OCI-LY1 (cell line): ENCODE data around the gene CD96.

ENCODE experiments used
- H2AFZ ChIP-seq: fragments of 200-600 bp; sonication (generic), shearing (Covaris generic); 2 replicates; pipeline ENCODE4 v1.6.0; 2014; ENCODE audit warnings: antibody characterized with exemption, mild to moderate bottlenecking, low read length
- H3F3A ChIP-seq: fragments of 200-600 bp; sonication (generic), shearing (Covaris generic); 2 replicates; pipeline ENCODE4 v1.6.0; 2014; ENCODE audit warnings: mild to moderate bottlenecking, antibody characterized with exemption, low read length, moderate library complexity; ENCODE audit not compliant: insufficient read depth
- H3K27ac ChIP-seq: fragments of 200-600 bp; sonication (generic); 2 replicates; pipeline ENCODE4 v1.5.1; 2014; ENCODE audit warnings: low read length, mixed run types, mild to moderate bottlenecking, low read depth; ENCODE audit not compliant: poor library complexity, severe bottlenecking
- H3K27me3 ChIP-seq: fragments of 200-600 bp; sonication (generic); 2 replicates; pipeline ENCODE4 v1.6.0; 2014; ENCODE audit warnings: antibody characterized with exemption, mild to moderate bottlenecking, low read length, moderate library complexity; ENCODE audit not compliant: insufficient read depth
- H3K36me3 ChIP-seq: fragments of 200-600 bp; sonication (generic); 2 replicates; pipeline ENCODE4 v1.6.1; 2014; ENCODE audit warnings: mild to moderate bottlenecking, antibody characterized with exemption, low read length, moderate library complexity, mixed read lengths; ENCODE audit not compliant: insufficient read depth
- H3K4me1 ChIP-seq: fragments of 200-600 bp; sonication (generic); 2 replicates; pipeline ENCODE4 v1.5.1; 2014; ENCODE audit warnings: mild to moderate bottlenecking, low read length, moderate library complexity; ENCODE audit not compliant: insufficient read depth, severe bottlenecking
- H3K4me2 ChIP-seq: fragments of 200-600 bp; sonication (generic), shearing (Covaris generic); 2 replicates; pipeline ENCODE4 v1.6.1; 2014; ENCODE audit warnings: low read length
- H3K4me3 ChIP-seq: fragments of 200-600 bp; sonication (generic); 2 replicates; pipeline ENCODE4 v1.5.1; 2014; ENCODE audit warnings: low read length, low read depth, mild to moderate bottlenecking, mixed read lengths; ENCODE audit not compliant: poor library complexity, severe bottlenecking
- H3K79me2 ChIP-seq: fragments of 200-600 bp; shearing (Covaris generic); 2 replicates; pipeline ENCODE4 v1.6.1; 2016; ENCODE audit warnings: mixed run types, low read length, mixed read lengths; ENCODE audit not compliant: insufficient read depth
- H3K9ac ChIP-seq: fragments of 200-600 bp; sonication (generic), shearing (Covaris generic); 2 replicates; pipeline ENCODE4 v1.6.1; 2014; ENCODE audit warnings: mild to moderate bottlenecking, low read length, mixed read lengths
- H3K9me2 ChIP-seq: fragments of 200-600 bp; sonication (generic), shearing (Covaris generic); 2 replicates; pipeline ENCODE4 v1.6.1; 2014; ENCODE audit warnings: low read depth, mild to moderate bottlenecking, low read length, mixed read lengths
- H3K9me3 ChIP-seq: fragments of 200-600 bp; shearing (Covaris generic); 2 replicates; pipeline ENCODE4 v1.6.1; 2014; ENCODE audit warnings: low read length, mixed read lengths
- H4K20me1 ChIP-seq: fragments of 200-600 bp; sonication (generic), shearing (Covaris generic); 2 replicates; pipeline ENCODE4 v1.6.0; 2016; ENCODE audit warnings: mild to moderate bottlenecking, low read length; ENCODE audit not compliant: insufficient read depth
- EZH2 ChIP-seq: fragments of 200-600 bp; sonication (generic), shearing (Covaris generic); IDR thresholded peaks from 2 replicates; pipeline ENCODE4 v1.8.0; 2017; ENCODE audit warnings: borderline replicate concordance, mixed run types, mild to moderate bottlenecking, antibody characterized with exemption, low read length, moderate library complexity, mixed read lengths
- TF ChIP-seq, protein P1 (sequence below): fragments of 200-600 bp; sonication (generic), shearing (Covaris generic); IDR thresholded peaks from 2 replicates; pipeline ENCODE4 v1.5.1; 2017; ENCODE audit warnings: mild to moderate bottlenecking, antibody characterized with exemption, low read length, moderate library complexity, mixed read lengths

Gene CD96

DNA sequence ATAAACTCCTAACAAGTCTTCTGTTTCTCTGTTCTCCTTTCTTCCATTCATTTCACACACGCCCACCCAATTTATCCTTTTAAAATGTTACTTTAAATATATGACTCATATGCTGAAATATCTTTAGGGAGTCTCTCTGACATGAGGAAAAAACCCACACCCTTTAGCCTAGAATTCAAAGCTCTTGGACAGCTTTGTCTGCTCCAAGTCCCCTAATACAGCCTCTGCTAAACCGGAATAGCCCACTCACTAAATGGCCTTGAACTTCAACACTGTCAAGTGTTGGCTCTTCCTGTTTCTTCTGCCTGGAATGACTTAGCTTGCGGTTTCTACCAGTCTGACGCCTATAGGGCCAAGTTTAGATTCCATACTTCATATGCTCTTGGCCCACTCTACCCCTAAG lies 3.3 kb upstream of the CD96 start:
- no peaks in the 10 kb centered on the region for H3K36me3 ChIP-seq
- no peaks in the 10 kb centered on the region for H3F3A ChIP-seq
- H3K9ac ChIP-seq: no peak overlapping the region
- no peak overlapping the region for H3K4me3 ChIP-seq
- no peak overlapping the region for H2AFZ ChIP-seq
- H3K9me2 ChIP-seq: no peaks in the 10 kb centered on the region
- H3K27ac ChIP-seq: peak overlapping the region; percentile 4
- H3K27me3 ChIP-seq: no peaks in the 10 kb centered on the region
- peaks cover 57% of the 10 kb centered on the region for H3K4me1 ChIP-seq
- no peaks in the 10 kb centered on the region for H4K20me1 ChIP-seq
- no peaks in the 10 kb centered on the region for H3K9me3 ChIP-seq
- H3K4me2 ChIP-seq: peak overlapping the region; percentile 55; the same call in 1 of the 2 replicates
- TF ChIP-seq, protein P1, sequence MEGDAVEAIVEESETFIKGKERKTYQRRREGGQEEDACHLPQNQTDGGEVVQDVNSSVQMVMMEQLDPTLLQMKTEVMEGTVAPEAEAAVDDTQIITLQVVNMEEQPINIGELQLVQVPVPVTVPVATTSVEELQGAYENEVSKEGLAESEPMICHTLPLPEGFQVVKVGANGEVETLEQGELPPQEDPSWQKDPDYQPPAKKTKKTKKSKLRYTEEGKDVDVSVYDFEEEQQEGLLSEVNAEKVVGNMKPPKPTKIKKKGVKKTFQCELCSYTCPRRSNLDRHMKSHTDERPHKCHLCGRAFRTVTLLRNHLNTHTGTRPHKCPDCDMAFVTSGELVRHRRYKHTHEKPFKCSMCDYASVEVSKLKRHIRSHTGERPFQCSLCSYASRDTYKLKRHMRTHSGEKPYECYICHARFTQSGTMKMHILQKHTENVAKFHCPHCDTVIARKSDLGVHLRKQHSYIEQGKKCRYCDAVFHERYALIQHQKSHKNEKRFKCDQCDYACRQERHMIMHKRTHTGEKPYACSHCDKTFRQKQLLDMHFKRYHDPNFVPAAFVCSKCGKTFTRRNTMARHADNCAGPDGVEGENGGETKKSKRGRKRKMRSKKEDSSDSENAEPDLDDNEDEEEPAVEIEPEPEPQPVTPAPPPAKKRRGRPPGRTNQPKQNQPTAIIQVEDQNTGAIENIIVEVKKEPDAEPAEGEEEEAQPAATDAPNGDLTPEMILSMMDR: no peak
- no peak for TF ChIP-seq EZH2
- no peaks in the 10 kb centered on the region for H3K79me2 ChIP-seq

- peak overlapping the region; percentile 4 for H3K27ac ChIP-seq
- H3K36me3 ChIP-seq: no peaks in the 10 kb centered on the region
- H3K79me2 ChIP-seq: no peaks in the 10 kb centered on the region
- H3K9me2 ChIP-seq: no peaks in the 10 kb centered on the region
- H3K9me3 ChIP-seq: no peaks in the 10 kb centered on the region
- peak overlapping the region; percentile 28 for H3K4me3 ChIP-seq
- TF ChIP-seq EZH2: no peak
- TF ChIP-seq, protein P1: peak; percentile 98
- no peaks in the 10 kb centered on the region for H3F3A ChIP-seq
- peaks cover 66% of the 10 kb centered on the region for H3K4me1 ChIP-seq
- peak overlapping the region; percentile 55 for H3K4me2 ChIP-seq
- no peak overlapping the region for H2AFZ ChIP-seq
- H3K27me3 ChIP-seq: no peaks in the 10 kb centered on the region
- no peak overlapping the region for H3K9ac ChIP-seq
- H4K20me1 ChIP-seq: no peaks in the 10 kb centered on the region
Measured at GRCh38 chr3:111539351-111540331, 2.4 kb upstream of the CD96 start.

GRCh38 chr3:111541391-111541790 lies 606 bp upstream of the CD96 start:
- Histone ChIP-seq H3K4me3 (peak overlapping the region; percentile 56), H3K9me2 (no peaks in the 10 kb centered on the region), H3K4me1 (peaks cover 74% of the 10 kb centered on the region), H3K9ac (peak overlapping the region; percentile 58), H3K27ac (peak overlapping the region; percentile 71), H3K79me2 (no peaks in the 10 kb centered on the region), H3F3A (no peaks in the 10 kb centered on the region; the same call in 1 of the 2 replicates), H3K27me3 (no peaks in the 10 kb centered on the region), H3K36me3 (no peaks in the 10 kb centered on the region), H4K20me1 (no peaks in the 10 kb centered on the region), H3K4me2 (peak overlapping the region; percentile 66; the same call in 1 of the 2 replicates), H3K9me3 (no peaks in the 10 kb centered on the region), H2AFZ (peak overlapping the region; percentile 54; the same call in 1 of the 2 replicates)
- TF ChIP-seq, protein P1: no peak
- TF ChIP-seq EZH2: no peak
